SHP77 treated with DMSO at 0.1 percent for 48 hours (cell line): ENCODE data around the gene TRPC4AP.

Experiments used
- DNase-seq: peaks from one replicate; lab custom pipeline; 2025; lab: John Stamatoyannopoulos, UW

TRPC4AP gene

DNA sequence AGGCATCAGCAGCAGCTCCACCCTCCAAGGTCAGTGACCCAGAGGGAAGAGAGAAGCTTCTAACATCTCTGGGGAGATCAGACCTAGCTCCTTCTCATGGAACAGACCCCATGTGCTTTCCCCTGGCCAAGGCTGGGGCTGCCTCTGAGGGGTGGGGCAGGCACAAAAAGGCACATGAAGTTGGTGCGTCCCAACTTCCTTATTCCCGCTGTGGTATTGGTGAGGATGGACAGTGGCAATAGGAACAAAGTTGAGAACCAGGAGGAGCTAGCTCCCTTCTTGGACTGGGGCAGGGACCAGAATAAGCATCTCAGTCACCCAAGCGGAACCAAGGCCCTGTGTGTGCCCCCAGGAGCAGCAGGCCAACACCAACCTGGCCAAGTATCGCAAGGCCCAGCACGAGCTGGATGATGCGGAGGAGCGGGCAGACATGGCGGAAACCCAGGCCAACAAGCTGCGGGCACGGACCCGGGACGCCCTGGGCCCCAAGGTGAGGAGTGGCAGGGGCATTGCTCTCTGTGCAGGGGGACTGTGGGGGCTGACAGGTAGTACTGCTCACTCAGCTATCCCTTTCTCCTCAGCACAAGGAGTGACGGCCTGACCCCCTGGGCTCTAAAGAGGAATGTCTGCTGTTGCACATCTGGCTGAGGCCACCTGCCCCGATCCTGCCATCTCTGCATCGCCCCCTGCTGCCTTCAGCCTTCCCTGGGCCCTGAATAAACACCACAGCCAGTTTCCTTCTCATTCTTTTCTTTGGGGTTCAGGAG lies 90.8 kb downstream of the TRPC4AP start:
- no peak for DNase-seq

- DNase-seq: no peak
These were observed 91.5 kb downstream of the TRPC4AP start for GRCh38 chr20:35000922-35001595.

GRCh38 chr20:35000311-35000921 lies 92.2 kb downstream of the TRPC4AP start:
- DNase-seq: no peak

- DNase-seq: no peak
These were observed 92.8 kb downstream of the TRPC4AP start for GRCh38 chr20:34999782-35000181.

DNA sequence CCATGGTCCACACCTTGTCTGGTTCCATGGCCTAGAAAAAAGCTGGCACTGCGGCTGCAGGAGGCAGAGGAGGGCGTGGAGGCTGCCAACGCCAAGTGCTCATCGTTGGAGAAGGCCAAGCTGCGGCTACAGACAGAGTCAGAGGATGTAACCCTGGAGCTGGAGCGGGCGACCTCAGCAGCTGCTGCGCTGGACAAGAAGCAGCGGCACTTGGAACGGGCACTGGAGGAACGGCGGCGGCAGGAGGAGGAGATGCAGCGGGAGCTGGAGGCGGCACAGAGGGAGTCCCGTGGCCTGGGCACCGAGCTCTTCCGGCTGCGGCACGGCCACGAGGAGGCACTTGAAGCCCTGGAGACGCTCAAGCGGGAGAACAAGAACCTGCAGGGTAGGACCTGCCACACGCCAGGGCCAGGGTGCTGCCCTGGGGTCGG lies 93.6 kb downstream of the TRPC4AP start:
- DNase-seq: no peak

DNA sequence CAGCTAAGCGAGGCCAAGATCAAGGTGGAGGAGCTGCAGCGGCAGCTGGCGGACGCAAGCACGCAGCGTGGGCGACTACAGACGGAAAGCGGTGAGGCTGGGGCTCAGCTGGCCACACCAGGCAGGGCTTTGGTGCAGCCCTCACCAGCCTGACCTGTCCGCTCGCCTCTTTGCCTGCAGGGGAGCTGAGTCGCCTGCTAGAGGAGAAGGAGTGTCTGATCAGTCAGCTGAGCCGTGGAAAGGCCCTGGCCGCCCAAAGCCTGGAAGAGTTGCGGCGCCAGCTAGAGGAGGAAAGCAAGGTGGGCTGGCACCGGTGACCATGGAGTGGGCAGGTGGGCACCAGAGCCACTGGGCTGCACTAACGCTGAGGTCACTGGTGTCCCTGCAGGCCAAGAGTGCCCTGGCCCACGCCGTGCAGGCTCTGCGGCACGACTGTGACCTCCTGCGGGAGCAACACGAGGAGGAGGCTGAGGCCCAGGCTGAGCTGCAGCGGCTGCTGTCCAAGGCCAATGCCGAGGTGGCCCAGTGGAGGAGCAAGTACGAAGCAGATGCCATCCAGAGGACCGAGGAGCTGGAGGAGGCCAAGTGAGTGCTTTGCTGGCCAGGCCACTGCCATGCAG lies 94.2 kb downstream of the TRPC4AP start:
- DNase-seq: no peak

- no peak for DNase-seq
These were observed 94.8 kb downstream of the TRPC4AP start for GRCh38 chr20:34997774-34998173.

DNA sequence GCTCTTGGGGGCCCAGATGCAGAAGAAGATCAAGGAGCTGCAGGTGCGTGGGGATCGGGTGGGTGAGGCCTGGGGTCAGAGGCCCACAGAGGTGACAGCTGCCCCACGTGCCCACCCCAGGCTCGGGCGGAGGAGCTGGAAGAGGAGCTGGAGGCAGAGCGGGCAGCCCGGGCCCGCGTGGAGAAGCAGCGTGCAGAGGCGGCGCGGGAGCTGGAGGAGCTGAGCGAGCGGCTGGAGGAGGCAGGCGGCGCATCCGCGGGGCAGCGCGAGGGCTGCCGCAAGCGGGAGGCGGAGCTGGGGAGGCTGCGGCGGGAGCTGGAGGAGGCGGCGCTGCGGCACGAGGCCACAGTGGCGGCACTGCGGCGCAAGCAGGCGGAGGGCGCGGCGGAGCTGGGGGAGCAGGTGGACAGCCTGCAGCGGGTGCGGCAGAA lies 95.5 kb downstream of the TRPC4AP start:
- no peak for DNase-seq

DNA sequence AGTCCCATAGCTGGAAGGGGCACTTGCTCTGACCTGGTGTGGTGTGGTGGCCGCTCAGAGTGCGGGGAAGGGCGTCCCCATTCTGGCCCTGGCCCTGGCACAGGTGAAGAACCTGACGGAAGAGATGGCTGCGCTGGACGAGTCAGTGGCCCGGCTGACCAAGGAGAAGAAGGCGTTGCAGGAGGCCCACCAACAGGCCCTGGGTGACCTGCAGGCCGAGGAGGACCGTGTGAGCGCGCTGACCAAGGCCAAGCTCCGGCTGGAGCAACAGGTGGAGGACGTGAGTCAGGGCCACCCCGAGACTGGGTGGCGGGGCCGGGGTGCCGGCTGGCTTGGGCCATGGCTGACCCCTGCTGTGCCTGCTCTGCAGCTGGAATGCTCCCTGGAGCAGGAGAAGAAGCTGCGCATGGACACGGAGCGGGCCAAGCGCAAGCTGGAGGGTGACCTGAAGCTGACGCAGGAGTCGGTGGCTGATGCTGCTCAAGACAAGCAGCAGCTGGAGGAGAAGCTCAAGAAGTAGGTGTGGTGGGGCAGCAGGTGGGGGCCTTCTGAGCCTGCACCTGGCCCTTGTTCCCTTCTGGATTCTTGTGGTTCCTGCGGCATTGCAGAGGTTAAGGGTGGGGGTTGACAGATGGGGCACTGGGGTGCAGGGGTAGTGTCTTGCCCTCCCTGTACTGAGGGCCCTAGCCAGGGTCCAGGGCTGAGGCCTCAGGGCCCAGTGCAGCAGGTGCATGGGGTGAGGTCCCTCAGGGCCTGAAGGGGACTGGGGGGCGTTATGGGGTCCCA lies 96.2 kb downstream of the TRPC4AP start:
- DNase-seq: no peak

DNA sequence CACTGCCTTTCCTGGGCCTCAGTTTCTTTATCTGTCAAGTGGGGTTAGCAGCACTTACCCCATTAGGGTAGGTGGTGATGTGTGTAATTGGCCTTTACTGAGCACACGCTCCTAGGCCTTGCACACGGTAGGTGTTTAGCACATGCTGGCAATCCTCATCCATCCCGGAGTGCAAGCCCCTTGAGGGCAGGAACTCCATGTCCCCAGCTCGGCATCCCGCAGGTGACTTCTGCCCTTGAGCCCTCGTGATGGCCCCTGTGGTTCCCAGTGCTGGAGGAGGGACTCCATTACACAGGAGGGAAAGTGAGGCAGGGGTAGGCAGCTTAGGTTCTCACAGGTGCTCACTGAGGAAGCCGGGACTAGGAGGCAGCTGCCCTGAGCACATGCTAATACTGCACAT lies 96.9 kb downstream of the TRPC4AP start:
- DNase-seq: no peak

DNA sequence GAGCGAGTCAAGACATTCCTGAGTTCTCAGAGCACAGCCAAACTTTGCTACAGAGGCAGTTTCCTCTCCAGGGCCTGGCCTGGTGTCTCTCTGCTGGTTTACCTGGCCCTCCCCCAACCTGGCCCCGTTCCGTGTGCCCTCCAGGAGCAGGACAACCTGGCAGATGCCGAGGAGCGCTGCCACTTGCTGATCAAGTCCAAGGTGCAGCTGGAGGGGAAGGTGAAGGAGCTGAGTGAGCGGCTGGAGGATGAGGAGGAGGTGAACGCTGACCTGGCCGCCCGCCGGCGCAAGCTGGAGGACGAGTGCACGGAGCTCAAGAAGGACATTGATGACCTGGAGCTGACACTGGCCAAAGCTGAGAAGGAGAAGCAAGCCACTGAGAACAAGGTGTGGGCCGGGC lies 97.4 kb downstream of the TRPC4AP start:
- DNase-seq: no peak

DNA sequence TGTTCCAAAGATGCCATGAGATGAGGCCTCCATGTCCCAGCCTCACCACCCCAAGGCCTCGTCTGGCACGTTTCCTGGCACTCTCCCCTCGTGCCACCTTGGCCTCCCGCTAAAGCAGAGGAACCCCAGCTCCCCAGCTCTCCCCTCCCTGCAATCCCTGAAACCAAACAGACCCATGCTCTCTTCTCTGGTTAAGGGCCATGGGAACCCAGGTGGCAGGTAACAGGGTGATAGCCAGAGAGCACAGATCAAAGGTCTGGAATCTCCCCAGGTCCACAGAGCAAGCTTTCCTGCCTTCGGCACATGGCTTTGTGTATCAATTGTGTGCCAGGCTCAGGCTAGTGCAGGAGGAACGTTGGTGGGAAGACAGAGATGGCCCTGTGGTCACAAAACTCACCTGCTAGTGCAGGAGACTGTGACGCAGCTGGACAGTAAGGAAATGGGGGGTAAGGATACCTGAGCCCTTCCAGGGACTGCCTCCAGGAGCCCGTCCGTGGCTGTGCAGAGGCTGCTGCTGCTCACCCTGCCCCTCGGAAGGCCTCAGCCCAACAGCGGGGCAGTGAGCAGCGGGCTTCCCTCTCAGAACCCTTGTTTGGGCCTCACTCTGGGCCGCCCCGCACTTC lies 98.0 kb downstream of the TRPC4AP start:
- DNase-seq: no peak

DNA sequence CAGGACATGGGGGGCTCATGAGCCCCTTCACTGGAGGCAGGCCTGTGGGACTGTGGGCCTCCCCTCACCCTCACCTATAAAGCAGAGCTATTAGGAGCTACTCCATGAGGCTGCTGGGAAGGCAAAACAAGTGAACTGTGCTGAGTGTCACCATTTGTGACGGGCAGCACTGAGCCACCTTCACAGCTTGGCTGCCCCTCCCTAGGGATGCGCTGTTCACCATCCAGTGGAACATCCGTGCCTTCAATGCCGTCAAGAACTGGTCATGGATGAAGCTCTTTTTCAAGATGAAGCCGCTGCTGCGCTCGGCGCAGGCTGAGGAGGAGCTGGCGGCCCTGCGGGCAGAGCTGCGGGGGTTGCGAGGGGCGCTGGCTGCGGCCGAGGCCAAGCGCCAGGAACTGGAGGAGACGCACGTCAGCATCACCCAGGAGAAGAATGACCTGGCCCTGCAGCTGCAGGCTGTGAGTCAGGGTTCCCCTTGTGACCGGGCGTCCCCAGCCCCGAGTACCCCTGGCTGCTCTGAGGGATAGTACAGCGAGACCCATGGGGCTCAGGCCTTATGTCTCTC lies 98.6 kb downstream of the TRPC4AP start:
- DNase-seq: no peak

GRCh38 chr20:34992751-34993417 lies 99.7 kb downstream of the TRPC4AP start:
- no peak for DNase-seq

- DNase-seq: no peak
These were observed 101.9 kb downstream of the TRPC4AP start for GRCh38 chr20:34990661-34991214.

DNA sequence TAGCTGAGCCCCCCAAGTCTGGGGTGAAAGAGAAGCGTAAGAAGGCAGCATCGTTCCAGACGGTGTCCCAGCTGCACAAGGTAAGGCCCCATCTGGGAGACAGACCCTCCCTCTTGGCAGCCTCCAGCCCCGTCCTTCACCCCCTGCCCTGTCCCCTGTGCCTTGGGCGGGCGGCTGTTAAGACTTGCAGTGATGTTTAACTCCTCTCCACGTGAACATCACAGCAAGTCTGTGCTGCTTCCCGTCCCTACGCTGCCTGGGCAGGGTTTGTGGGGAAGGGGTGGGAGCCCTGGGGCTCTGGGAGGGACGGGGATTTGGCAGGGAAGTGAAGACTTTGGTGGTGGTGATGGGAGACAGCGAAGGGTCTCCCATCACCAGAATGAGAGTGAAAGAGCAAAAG lies 102.4 kb downstream of the TRPC4AP start:
- no peak for DNase-seq

DNA sequence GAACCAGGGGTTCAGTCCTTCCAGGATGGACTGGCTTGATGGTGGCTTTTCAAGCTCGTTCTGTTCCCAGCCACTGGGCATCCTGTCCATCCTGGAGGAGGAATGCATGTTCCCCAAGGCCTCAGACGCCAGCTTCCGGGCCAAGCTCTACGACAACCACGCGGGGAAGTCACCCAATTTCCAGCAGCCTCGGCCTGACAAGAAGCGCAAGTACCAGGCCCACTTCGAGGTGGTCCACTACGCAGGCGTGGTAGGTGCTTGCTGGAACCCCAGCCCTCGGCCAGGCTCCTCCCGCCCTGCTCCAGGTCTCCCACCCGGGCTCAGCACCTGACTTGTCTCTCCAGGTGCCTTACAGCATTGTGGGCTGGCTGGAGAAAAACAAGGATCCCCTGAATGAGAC lies 102.9 kb downstream of the TRPC4AP start:
- DNase-seq: no peak

GRCh38 chr20:34989118-34989517 lies 103.5 kb downstream of the TRPC4AP start:
- no peak for DNase-seq

DNA sequence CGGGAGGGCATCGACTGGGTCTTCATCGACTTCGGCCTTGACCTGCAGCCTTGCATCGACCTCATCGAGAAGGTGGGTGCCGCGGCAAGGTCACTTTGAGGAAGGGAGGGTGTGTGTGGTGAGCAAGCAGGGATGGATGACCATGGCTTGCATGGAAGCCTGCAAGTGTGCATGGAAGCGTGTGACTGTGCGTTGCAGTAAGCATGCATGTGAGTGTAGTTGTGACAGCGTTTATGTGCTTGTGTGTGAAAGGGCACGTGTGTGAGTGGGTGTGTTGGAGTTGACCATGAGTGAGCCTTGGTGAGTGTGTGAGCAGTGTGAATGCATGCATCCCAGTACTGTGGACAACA lies 104.4 kb downstream of the TRPC4AP start:
- no peak for DNase-seq
